HG03097 (cell line): ENCODE data around the gene PSMD4.

Experiments
- ATAC-seq: cut with Tn5 transposase; IDR thresholded peaks from one replicate; pipeline ENCODE4 v1.9.1; 2021; ENCODE audit not compliant: unreplicated experiment, low FRiP score

PSMD4 gene

GRCh38 chr1:151293093-151293492 is 38.6 kb downstream of the PSMD4 start:
- ATAC-seq, result no peak

GRCh38 chr1:151294742-151295462 is 40.4 kb downstream of the PSMD4 start:
- ATAC-seq, result no peak

GRCh38 chr1:151309811-151310323 is 55.3 kb downstream of the PSMD4 start:
- no peak for ATAC-seq

DNA sequence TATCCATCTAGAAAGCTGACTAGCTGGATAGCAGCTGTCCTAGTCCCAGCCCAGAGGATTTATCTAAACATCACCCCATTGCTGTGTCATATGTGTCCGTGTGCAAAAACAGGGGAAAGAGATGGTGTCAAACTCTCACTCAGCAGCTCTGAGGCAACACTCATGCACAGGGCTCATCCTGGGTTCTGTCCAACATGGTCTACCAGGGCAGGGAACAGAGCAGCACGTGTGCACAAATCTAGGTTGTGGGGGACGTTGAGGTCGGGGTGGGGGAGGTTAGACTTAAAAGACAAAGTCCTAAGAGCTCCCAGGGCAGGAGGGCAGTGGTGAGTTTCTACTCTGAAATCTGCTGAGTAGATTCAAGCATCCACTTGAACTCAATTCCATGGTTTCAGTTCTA is 56.5 kb downstream of the PSMD4 start:
- no peak for ATAC-seq

DNA sequence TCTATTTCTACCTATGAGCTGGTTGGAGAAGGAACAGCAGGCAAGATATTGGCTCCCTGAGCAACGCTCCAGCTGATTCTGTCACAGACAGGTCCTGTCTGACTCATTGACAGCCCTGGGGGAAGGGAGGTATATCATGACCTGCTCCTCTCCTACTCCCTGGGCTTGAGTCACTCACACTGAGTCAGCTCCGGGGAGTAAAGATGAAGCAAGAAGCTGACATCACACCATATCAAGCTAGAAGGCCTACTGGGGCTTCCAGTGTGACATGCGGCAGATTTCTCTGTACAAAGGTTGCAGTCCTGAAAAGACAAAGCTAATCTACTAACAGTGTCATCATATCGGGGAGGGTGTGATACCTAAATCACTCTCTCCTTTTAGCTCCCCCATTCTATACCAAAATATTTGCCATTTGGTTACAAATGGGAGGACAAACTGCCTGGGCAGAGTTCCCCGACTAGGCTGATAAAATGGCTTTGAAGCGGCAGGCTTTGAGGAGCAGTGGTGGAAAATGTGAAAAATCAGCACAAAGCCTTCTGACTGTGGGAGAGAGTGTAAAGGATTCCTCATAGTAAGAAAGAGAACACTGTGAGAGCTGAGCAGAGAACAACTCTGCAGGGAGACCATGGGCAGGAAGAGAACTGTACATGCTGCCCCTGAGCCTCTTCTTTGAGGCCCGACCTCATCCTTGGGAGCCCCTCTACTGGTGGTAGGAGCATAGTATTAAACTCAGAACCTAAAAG is 57.2 kb downstream of the PSMD4 start:
- no peak for ATAC-seq

- no peak for ATAC-seq
Measured at GRCh38 chr1:151312411-151312810, 57.9 kb downstream of the PSMD4 start.

GRCh38 chr1:151312826-151313225 is 58.3 kb downstream of the PSMD4 start:
- no peak for ATAC-seq

GRCh38 chr1:151313501-151313900 is 59.0 kb downstream of the PSMD4 start:
- ATAC-seq, result no peak

- ATAC-seq, result no peak
Measured at GRCh38 chr1:151314137-151314875, 59.8 kb downstream of the PSMD4 start.

DNA sequence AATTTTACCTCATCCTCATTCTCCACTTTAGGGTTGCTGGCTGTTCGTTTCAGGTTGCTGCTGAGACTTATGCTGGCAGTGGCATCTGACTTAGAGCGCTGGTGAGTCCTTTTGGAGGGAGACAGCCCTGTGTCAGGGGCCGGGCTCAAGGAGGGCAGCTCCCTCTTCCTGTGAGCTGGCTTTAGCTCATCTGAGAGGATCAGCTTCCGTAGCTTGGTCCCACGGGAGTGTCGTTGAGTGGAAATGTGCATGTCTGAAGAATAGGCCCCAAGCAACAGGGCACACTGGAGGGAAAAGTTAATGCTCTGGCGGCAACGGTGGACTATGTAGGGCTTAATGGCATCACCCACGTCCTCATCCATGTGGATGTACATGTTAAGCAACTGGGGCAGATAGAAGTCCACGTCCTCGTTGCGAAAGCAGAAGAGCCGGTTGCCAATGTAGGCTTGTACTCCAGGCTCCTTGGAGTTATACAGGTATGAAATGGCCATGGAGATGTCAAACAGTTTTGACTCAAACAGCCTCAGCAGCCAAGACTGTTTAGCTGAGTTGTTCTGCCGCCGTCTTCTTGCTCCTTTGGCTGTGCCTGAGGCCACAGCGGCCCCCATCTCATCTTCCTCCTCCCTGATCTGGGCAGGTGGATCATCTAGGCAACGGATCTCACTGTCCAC is 61.2 kb downstream of the PSMD4 start:
- ATAC-seq, result no peak
